Thyroid gland (tissue), 4 donors: Measurements from ENCODE around the gene ADCY5. TPM values are rescaled to one million over a fixed set of nuclear protein-coding genes. Genes with fewer than 3 reads are reported as not detected.

ENCODE experiments used
- DNase-seq, 2 donors: peaks; one replicate each; pipeline ENCODE4 v3.0.0-alpha.2; 2019
- H3K27ac ChIP-seq, 3 donors: fragments of 200-600 bp; sonication (generic); 1 replicate in 2 of 3; 2 replicates in 1 of 3; pipeline ENCODE4 v1.5.1; 2016 to 2019; ENCODE audit warnings: mild to moderate bottlenecking in 1 of 3, moderate library complexity in 1 of 3
- H3K27me3 ChIP-seq: fragments of 200-600 bp; sonication (generic); one replicate; pipeline ENCODE4 v1.5.1; 2019
- H3K36me3 ChIP-seq, 2 donors: fragments of 200-600 bp; sonication (generic); one replicate each; pipeline ENCODE4 v1.5.1; 2016 to 2019
- H3K4me1 ChIP-seq, 2 donors: fragments of 200-600 bp; sonication (generic); one replicate each; pipeline ENCODE4 v1.5.1; 2017 to 2019
- H3K4me3 ChIP-seq, 3 donors: fragments of 200-600 bp; sonication (generic); replicated peaks in 1 of 3; 1 replicate in 2 of 3; 2 replicates in 1 of 3; pipeline ENCODE4 v1.5.1; 2016; ENCODE audit warnings: mild to moderate bottlenecking in 1 of 3
- H3K9me3 ChIP-seq: fragments of 200-600 bp; sonication (generic); one replicate; pipeline ENCODE4 v1.5.1; 2017
- CTCF ChIP-seq, 6 experiments: fragments of 200-600 bp in 3 of 6; fragments of 450-650 bp in 3 of 6; sonication (generic) in 3 of 6; IDR thresholded peaks; one replicate each; pipeline ENCODE4 v1.5.1; 2016 to 2019; ENCODE audit warnings: antibody characterized with exemption in 6 of 6, mild to moderate bottlenecking in 2 of 6, inconsistent platforms in 1 of 6, moderate library complexity in 1 of 6
- POLR2A ChIP-seq, 2 donors: fragments of 450-650 bp; IDR thresholded peaks; one replicate each; pipeline ENCODE4 v1.6.1; 2017; ENCODE audit warnings: antibody characterized with exemption in 2 of 2, mild to moderate bottlenecking in 2 of 2, moderate library complexity in 1 of 2
- WGBS, 2 donors: methylation state at CpG; one replicate each; pipeline ENCODE4 v1.1.5; 2017; 5-methylcytosine and 5-hydroxymethylcytosine counted together
- intact Hi-C: fragments of 100-400 bp; cut with DNase I; formaldehyde crosslinking; loops from one replicate; pipeline ENCODE4 v1.15.1; 2023
- total RNA-seq, 4 donors: library from RNA; depleted of rRNA; stranded (reverse); fragments of >200 nt; gene quantifications; one replicate each; pipeline ENCODE4 v1.2.3, GENCODE V29; 2016

ADCY5 gene
- total RNA-seq, 4 donors from 2014 or later = 0.78 to 2.7 (median 1.8) TPM

- Histone ChIP-seq H3K36me3 (no peaks in the 10 kb centered on the region), H3K4me1 (no peaks in the 10 kb centered on the region), H3K4me3 (no peak overlapping the region), H3K27ac (no peak overlapping the region), H3K27me3 (no peaks in the 10 kb centered on the region), H3K9me3 (no peaks in the 10 kb centered on the region)
- WGBS, 2 donors = 81 to 84% methylated on average over 11 to 12 of the region's 13 CpGs
- no peak for DNase-seq
- intact Hi-C loops = no loop called here
- no peak for TF ChIP-seq POLR2A (IDR thresholded peaks at IDR 0.05)
- TF ChIP-seq CTCF (IDR thresholded peaks at IDR 0.05) = no peak
Observed at GRCh38 chr3:123296836-123297626, 151.9 kb downstream of the ADCY5 start.

- no peaks in the 10 kb centered on the region for H3K27me3 ChIP-seq
- DNase-seq = no peak
- TF ChIP-seq POLR2A (IDR thresholded peaks at IDR 0.05) = no peak
- TF ChIP-seq CTCF (IDR thresholded peaks at IDR 0.05) = no peak
- H3K9me3 ChIP-seq = no peaks in the 10 kb centered on the region
- 89 to 90% methylated on average over 7 of the region's 7 CpGs for WGBS, 2 donors
- H3K4me1 ChIP-seq = no peaks in the 10 kb centered on the region
- H3K4me3 ChIP-seq = no peak overlapping the region
- H3K36me3 ChIP-seq = no peaks in the 10 kb centered on the region
- intact Hi-C loops = no loop called here
- no peak overlapping the region for H3K27ac ChIP-seq
Observed at GRCh38 chr3:123296261-123296660, 152.6 kb downstream of the ADCY5 start.

- H3K4me3 ChIP-seq = no peak overlapping the region
- intact Hi-C loops = no loop called here
- 81 to 83% methylated on average over 4 to 8 of the region's 11 CpGs for WGBS, 2 donors
- DNase-seq = no peak
- H3K27ac ChIP-seq = no peak overlapping the region
- H3K36me3 ChIP-seq = no peaks in the 10 kb centered on the region
- TF ChIP-seq POLR2A (IDR thresholded peaks at IDR 0.05) (no peak), CTCF (IDR thresholded peaks at IDR 0.05) (no peak)
- no peaks in the 10 kb centered on the region for H3K9me3 ChIP-seq
- H3K4me1 ChIP-seq = no peaks in the 10 kb centered on the region
- no peaks in the 10 kb centered on the region for H3K27me3 ChIP-seq
Observed at GRCh38 chr3:123295901-123296250, 153.0 kb downstream of the ADCY5 start.

- Histone ChIP-seq H3K36me3 (no peaks in the 10 kb centered on the region), H3K4me3 (no peak overlapping the region), H3K27ac (no peak overlapping the region), H3K27me3 (no peaks in the 10 kb centered on the region), H3K9me3 (no peaks in the 10 kb centered on the region), H3K4me1 (no peaks in the 10 kb centered on the region)
- intact Hi-C loops = no loop called here
- no peak for TF ChIP-seq POLR2A (IDR thresholded peaks at IDR 0.05)
- TF ChIP-seq CTCF (IDR thresholded peaks at IDR 0.05) = no peak
- WGBS, 2 donors = 66 to 67% methylated on average over 6 to 7 of the region's 7 CpGs
- no peak for DNase-seq
Observed at GRCh38 chr3:123295171-123295900, 153.6 kb downstream of the ADCY5 start.

- no peak overlapping the region for H3K4me3 ChIP-seq
- no peak for DNase-seq
- TF ChIP-seq CTCF (IDR thresholded peaks at IDR 0.05) (no peak), POLR2A (IDR thresholded peaks at IDR 0.05) (no peak)
- 94 to 96% methylated on average over 13 of the region's 13 CpGs for WGBS, 2 donors
- no peak overlapping the region for H3K27ac ChIP-seq
- no peaks in the 10 kb centered on the region for H3K27me3 ChIP-seq
- no peaks in the 10 kb centered on the region for H3K9me3 ChIP-seq
- H3K4me1 ChIP-seq = no peaks in the 10 kb centered on the region
- H3K36me3 ChIP-seq = no peaks in the 10 kb centered on the region
- intact Hi-C loops = no loop called here
Observed at GRCh38 chr3:123294296-123294938, 154.5 kb downstream of the ADCY5 start.
